ENCODE data around the gene MACO1.

- TF ChIP-seq POLR2A (IDR thresholded peaks at IDR 0.05; ENCODE audit: low read depth, low read length) (no peak), TCF12 (IDR thresholded peaks at IDR 0.05; ENCODE audit: low read depth, low read length) (no peak), CTCF (IDR thresholded peaks at IDR 0.05 in 2 of 3, conservative IDR thresholded peaks at IDR 0.05 in 1 of 3; ENCODE audit: control insufficient read depth in 2 of 3, extremely low read depth in 1 of 3, insufficient read depth in 1 of 3, low read depth in 3 of 3, low read length in 3 of 3) (no peak), KLF5 (IDR thresholded peaks at IDR 0.05; ENCODE audit: partially characterized antibody) (no peak), HCFC1 (IDR thresholded peaks at IDR 0.05; ENCODE audit: low read length) (no peak), CEBPB (IDR thresholded peaks at IDR 0.05; ENCODE audit: borderline replicate concordance in 1 of 2, low read depth in 2 of 2, low read length in 2 of 2) (no peak), EGR1 (IDR thresholded peaks at IDR 0.05; ENCODE audit: borderline replicate concordance in 1 of 2, low read depth in 2 of 2, low read length in 2 of 2) (no peak), NFIC (IDR thresholded peaks at IDR 0.05; ENCODE audit: low read depth, low read length) (no peak), REST (IDR thresholded peaks at IDR 0.05; ENCODE audit: low read depth, low read length) (no peak)
These were observed 113.6 kb downstream of the MACO1 start for GRCh38 chr1:25544243-25544764.
